Smooth muscle cell of the umbilical artery (primary cell): ENCODE results near the gene HERC3. TPM values are rescaled to one million over a fixed set of nuclear protein-coding genes. Genes with fewer than 3 reads are reported as not detected.

Experiments
- total RNA-seq: library from RNA; depleted of rRNA; stranded (reverse); fragments of >200 nt; gene quantifications from 2 replicates; pipeline ENCODE4 v1.2.3, GENCODE V29; 2014

The HERC3 gene
- 15.4 and 18.4 TPM in 2 replicates for total RNA-seq

DNA sequence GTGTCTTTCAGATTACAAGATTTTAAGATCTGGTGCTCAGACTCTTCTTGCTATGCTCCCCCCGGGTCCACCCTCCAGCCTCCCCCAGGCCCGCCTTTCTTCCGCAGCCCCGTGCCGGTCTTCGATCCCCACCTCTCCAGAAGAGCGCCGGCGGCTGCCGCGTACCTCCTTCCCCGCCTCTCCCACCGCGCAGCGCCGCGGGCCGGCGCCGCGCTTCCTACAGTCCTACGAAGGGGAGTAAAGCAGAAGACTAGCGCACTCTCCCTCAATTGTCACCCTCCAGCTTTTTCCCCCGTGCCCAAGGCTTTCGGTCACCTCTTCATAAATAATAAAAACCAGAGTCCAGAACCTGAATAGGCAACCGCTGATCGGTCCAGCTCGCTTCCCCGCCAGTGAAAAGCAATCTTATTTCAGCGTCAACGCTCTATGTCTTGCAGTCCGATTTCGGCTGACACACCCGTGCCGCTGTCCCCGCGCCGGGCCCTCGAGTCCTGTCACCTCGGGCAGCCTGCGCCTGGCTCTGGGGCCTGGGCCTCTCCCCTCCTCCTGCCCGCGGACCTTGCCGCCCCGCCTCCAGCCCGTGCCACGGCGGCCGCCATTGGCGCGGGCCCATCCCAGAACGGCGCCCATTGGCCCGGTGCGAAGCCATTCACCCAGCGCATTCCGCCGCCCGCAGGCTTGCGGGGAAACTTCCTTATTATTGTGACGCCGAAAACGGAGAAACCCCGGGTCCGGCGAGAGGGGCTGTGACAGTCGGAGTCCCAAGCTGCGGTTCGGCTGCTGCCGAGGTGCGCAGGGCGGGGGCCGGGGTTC lies at the start of gene HERC3:
Gene HERC3 (plus strand): TSS at position 694 of the 813 bp plus-strand sequence. CDS start 13,344 bp downstream, outside the sequence.

GRCh38 chr4:88697588-88698329 lies 105.5 kb downstream of the HERC3 start, which contains the start of gene NAP1L5:
NAP1L5 (minus strand) TSS chr4:88697829; CDS start chr4:88697754, 75 bp downstream.

Other genes starting within 250 kb of the HERC3 start
- gene HERC6, start 213.6 kb upstream of the HERC3 start, total RNA-seq = 4.8 and 5.1 TPM in 2 replicates
- 0.59 and 0.69 TPM in 2 replicates for gene HERC5, start 135.4 kb upstream of the HERC3 start, total RNA-seq
- gene PYURF, start 68.7 kb upstream of the HERC3 start, total RNA-seq = 54.1 and 55.5 TPM in 2 replicates
- 11.0 and 12.2 TPM in 2 replicates for gene NAP1L5, start 105.3 kb downstream of the HERC3 start, total RNA-seq